Cardiac fibroblast (primary cell): ENCODE data around the gene ERICH3.

Experiments used
- DNase-seq, 2 donors: peaks; one replicate each; pipeline versions ENCODE4 v3.0.0 to v3.0.0-alpha.2; 2010; ENCODE audit warnings: low read depth in 2 of 2
- H3K4me3 ChIP-seq, 2 donors: replicated peaks in 1 of 2; 1 replicate in 1 of 2; 2 replicates in 1 of 2; pipeline ENCODE4 v1.5.1; 2011; ENCODE audit warnings: low read depth in 2 of 2, low read length in 2 of 2, mild to moderate bottlenecking in 2 of 2, moderate library complexity in 1 of 2
- TF ChIP-seq, protein P1 (sequence below): IDR thresholded peaks from one replicate; pipeline ENCODE4 v1.5.1; 2011; ENCODE audit warnings: low read depth, mild to moderate bottlenecking, low read length, inconsistent platforms

ERICH3 gene

DNA sequence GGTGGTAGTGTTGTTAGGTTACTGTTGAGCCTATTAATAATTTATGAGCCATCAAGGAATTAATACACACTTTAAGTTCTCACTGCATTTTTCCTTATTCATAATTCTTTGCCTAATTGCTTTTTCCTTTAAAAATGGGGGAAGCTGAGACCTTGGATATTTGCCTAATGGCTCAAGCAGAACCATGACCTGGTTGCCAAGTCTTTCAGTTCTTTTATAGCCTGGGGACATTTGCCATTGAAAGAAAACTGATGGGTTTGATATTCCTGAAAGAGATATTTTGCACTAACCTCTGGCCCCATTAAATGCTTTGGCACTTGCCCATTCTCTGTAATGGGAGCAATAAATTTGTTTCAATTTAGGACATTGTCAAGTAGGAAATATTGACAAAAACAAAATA lies 142.7 kb downstream of the ERICH3 start:
- TF ChIP-seq, protein P1, sequence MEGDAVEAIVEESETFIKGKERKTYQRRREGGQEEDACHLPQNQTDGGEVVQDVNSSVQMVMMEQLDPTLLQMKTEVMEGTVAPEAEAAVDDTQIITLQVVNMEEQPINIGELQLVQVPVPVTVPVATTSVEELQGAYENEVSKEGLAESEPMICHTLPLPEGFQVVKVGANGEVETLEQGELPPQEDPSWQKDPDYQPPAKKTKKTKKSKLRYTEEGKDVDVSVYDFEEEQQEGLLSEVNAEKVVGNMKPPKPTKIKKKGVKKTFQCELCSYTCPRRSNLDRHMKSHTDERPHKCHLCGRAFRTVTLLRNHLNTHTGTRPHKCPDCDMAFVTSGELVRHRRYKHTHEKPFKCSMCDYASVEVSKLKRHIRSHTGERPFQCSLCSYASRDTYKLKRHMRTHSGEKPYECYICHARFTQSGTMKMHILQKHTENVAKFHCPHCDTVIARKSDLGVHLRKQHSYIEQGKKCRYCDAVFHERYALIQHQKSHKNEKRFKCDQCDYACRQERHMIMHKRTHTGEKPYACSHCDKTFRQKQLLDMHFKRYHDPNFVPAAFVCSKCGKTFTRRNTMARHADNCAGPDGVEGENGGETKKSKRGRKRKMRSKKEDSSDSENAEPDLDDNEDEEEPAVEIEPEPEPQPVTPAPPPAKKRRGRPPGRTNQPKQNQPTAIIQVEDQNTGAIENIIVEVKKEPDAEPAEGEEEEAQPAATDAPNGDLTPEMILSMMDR = no peak
- no peak for DNase-seq

DNA sequence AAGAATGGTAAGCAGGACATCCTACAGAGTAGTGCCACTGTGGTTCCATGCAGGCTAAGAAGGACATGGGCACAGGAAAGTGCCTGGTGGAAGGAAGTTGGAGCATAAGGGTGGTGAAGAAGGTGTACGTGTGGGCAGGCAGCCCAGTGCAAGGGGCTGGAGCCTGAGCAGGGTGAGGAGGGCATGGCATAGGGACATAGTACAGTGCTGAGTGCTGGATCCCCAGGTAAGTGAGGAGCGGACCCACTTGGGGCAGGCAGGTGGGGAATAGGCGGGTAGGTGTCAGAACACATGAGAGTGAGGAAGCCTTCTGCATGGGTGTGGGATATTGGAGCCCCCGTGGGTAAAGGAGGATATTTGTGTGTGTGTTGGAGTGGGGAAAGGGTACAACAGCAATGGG lies 145.5 kb downstream of the ERICH3 start:
- TF ChIP-seq, protein P1 = no peak
- H3K4me3 ChIP-seq = no peak overlapping the region
- DNase-seq = no peak

More for the DNA sequence above, 142.7 kb downstream of the ERICH3 start:
- no peak overlapping the region for H3K4me3 ChIP-seq

DNA sequence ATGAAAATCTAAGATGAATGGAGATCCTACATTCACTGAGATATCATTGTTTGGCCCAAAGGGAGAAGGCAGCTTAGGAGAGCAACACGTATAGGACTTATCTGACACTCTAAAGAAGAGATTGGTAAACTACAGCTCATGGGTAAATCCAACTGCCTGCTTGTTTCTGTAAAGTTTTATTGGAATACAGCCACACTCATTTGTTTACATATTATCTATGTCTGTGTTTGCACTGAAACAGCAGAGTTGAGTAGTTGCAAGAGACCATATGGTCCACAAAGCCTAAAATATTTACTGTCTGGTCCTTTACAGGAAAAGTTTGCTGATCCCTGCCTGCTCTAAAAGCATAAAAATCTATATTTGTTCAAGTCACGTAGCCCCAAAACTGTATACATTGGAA lies 146.9 kb downstream of the ERICH3 start:
- TF ChIP-seq, protein P1 = no peak
- DNase-seq = no peak
- H3K4me3 ChIP-seq = no peak overlapping the region

DNA sequence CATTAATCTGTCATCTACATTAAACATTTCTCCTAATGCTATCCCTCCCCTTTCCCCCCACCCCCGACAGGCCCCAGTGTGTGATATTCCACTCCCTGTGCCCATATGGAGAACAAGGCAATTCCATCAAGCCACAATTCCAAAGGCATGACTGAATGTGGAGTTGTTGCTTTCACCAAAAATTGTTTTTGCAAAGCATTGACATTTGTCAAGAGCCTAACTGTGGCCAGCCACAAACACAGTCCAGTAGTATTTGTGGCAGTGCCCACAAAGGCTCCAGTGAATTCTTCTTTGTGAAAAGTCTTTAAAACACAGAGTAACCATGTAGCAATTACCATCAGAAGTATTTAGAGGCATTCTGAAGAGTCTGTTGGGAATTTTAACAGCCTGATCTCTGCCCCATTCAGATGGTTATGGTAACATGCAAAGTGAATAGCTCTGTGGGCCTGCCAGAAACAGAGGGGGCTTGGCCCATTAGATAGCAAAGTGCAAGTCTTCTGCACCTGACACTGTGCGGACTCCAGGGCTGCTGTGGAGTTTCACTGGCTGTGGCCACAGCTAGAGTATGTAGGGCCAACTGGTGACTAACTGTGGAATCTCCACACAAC lies 149.6 kb downstream of the ERICH3 start:
- no peak overlapping the region for H3K4me3 ChIP-seq
- TF ChIP-seq, protein P1 = no peak
- no peak for DNase-seq

- no peak for DNase-seq
- TF ChIP-seq, protein P1 = no peak
- H3K4me3 ChIP-seq = no peak overlapping the region
Observed at GRCh38 chr1:74522148-74522547, 151.4 kb downstream of the ERICH3 start.
